OCI-LY3 (cell line): ENCODE results near the gene MRPL20.
"Not testable (repeated sequence)": the region's sequence is repeated elsewhere in the genome, so short reads cannot be mapped to it uniquely, and the experiment has no call there.

Source experiments
- H2AFZ ChIP-seq: fragments of 200-600, 300-600 bp; shearing (Covaris generic); 2 replicates; pipeline ENCODE4 v1.6.0; 2014; ENCODE audit warnings: antibody characterized with exemption, low read depth, low read length
- H3K27ac ChIP-seq: fragments of 200-600, 300-600 bp; sonication (generic); 2 replicates; pipeline ENCODE4 v1.5.1; 2014; ENCODE audit warnings: mild to moderate bottlenecking, low read length, moderate library complexity, mixed read lengths
- H3K27me3 ChIP-seq: fragments of 200-600, 300-600 bp; sonication (generic); 2 replicates; pipeline ENCODE4 v1.6.1; 2014; ENCODE audit warnings: low read depth, low read length, mixed read lengths
- H3K36me3 ChIP-seq: fragments of 200-600, 300-600 bp; sonication (generic); replicated peaks from 2 replicates; pipeline ENCODE3; 2014; ENCODE audit warnings: low read depth, low read length, mixed read lengths
- H3K4me1 ChIP-seq: fragments of 300-600, 200-600 bp; sonication (generic); 2 replicates; pipeline ENCODE4 v1.6.1; 2014; ENCODE audit warnings: low read length, mixed read lengths
- H3K4me2 ChIP-seq: fragments of 200-600, 300-600 bp; sonication (generic); 2 replicates; pipeline ENCODE4 v1.6.1; 2014; ENCODE audit warnings: low read length, mixed read lengths
- H3K4me3 ChIP-seq: fragments of 300-600, 200-600 bp; sonication (generic); 2 replicates; pipeline ENCODE4 v1.5.1; 2014; ENCODE audit warnings: antibody characterized with exemption, mild to moderate bottlenecking, low read length, moderate library complexity
- H3K79me2 ChIP-seq: fragments of 300-600, 200-600 bp; shearing (Covaris generic); 2 replicates; pipeline ENCODE4 v1.6.1; 2014; ENCODE audit warnings: mild to moderate bottlenecking, low read length, mixed read lengths
- H3K9ac ChIP-seq: fragments of 300-600, 200-600 bp; shearing (Covaris generic); 2 replicates; pipeline ENCODE4 v1.6.0; 2014; ENCODE audit warnings: mild to moderate bottlenecking, low read length, moderate library complexity
- H3K9me3 ChIP-seq: fragments of 200-600, 300-600 bp; shearing (Covaris generic); 2 replicates; pipeline ENCODE4 v1.6.1; 2014; ENCODE audit warnings: low read length, mixed read lengths; ENCODE audit not compliant: insufficient read depth
- H4K20me1 ChIP-seq: fragments of 200-600, 300-600 bp; sonication (generic); 2 replicates; pipeline ENCODE4 v1.6.1; 2016; ENCODE audit warnings: low read length, mixed read lengths; ENCODE audit not compliant: insufficient read depth
- EZH2phosphoT487 ChIP-seq: fragments of 200-600 bp; shearing (Covaris generic); IDR thresholded peaks from 2 replicates; pipeline ENCODE4 v1.6.1; 2018; ENCODE audit warnings: antibody characterized with exemption, mixed run types, low read depth
- TF ChIP-seq, protein P1 (sequence below): fragments of 200-600, 300-600 bp; sonication (generic); IDR thresholded peaks from 2 replicates; pipeline ENCODE4 v1.5.1; 2014; ENCODE audit warnings: antibody characterized with exemption, low read length, low read depth

The MRPL20 gene

DNA sequence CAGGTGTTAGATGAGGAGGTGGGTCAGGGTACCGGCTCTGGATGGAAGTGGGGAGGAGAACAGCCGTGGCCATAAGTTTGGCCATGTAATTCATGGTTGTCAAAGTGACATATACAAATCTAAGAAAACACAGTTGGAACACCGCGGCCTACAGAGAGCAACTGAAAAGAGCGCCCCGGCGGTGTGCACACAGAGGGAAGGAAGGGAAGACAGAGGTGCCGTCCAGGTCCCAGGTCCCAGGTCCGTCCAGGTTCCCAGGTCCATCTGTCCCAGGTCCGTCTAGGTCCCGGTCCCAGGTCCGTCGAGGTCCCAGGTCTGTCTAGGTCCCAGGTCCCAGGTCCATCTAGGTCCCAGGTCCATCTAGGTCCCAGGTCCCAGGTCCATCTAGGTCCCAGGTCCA is 4.5 kb upstream of the MRPL20 start:
- Histone ChIP-seq H2AFZ (no peak overlapping the region), H3K9me3 (no peaks in the 10 kb centered on the region), H3K4me3 (no peak overlapping the region), H3K27ac (no peak overlapping the region), H3K27me3 (no peaks in the 10 kb centered on the region), H3K9ac (no peak overlapping the region), H3K4me2 (no peak overlapping the region), H4K20me1 (no peaks in the 10 kb centered on the region), H3K36me3 (peaks cover 17% of the 10 kb centered on the region), H3K79me2 (peaks cover 31% of the 10 kb centered on the region), H3K4me1 (peaks cover 5% of the 10 kb centered on the region)
- no peak for TF ChIP-seq EZH2phosphoT487
- TF ChIP-seq, protein P1, sequence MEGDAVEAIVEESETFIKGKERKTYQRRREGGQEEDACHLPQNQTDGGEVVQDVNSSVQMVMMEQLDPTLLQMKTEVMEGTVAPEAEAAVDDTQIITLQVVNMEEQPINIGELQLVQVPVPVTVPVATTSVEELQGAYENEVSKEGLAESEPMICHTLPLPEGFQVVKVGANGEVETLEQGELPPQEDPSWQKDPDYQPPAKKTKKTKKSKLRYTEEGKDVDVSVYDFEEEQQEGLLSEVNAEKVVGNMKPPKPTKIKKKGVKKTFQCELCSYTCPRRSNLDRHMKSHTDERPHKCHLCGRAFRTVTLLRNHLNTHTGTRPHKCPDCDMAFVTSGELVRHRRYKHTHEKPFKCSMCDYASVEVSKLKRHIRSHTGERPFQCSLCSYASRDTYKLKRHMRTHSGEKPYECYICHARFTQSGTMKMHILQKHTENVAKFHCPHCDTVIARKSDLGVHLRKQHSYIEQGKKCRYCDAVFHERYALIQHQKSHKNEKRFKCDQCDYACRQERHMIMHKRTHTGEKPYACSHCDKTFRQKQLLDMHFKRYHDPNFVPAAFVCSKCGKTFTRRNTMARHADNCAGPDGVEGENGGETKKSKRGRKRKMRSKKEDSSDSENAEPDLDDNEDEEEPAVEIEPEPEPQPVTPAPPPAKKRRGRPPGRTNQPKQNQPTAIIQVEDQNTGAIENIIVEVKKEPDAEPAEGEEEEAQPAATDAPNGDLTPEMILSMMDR: no peak

DNA sequence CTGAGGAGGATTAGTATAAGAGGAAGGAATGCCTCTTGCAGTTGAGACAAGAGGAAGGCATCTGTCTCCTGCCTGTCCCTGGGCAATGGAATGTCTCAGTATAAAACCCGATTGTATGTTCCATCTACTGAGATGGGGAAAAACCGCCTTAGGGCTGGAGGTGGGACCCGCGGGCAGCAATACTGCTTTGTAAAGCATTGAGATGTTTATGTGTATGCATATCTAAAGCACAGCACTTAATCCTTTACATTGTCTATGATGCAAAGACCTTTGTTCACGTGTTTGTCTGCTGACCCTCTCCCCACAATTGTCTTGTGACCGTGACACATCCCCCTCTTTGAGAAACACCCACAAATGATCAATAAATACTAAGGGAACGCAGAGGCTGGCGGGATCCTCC is 3.1 kb upstream of the MRPL20 start:
- not testable (repeated sequence) for H3K27ac ChIP-seq, H3K9me3 ChIP-seq, H2AFZ ChIP-seq, H4K20me1 ChIP-seq, H3K4me3 ChIP-seq, H3K4me2 ChIP-seq, H3K9ac ChIP-seq, H3K27me3 ChIP-seq
- H3K79me2 ChIP-seq: peaks cover 45% of the 10 kb centered on the region
- H3K4me1 ChIP-seq: peaks cover 16% of the 10 kb centered on the region
- H3K36me3 ChIP-seq: peaks cover 28% of the 10 kb centered on the region

DNA sequence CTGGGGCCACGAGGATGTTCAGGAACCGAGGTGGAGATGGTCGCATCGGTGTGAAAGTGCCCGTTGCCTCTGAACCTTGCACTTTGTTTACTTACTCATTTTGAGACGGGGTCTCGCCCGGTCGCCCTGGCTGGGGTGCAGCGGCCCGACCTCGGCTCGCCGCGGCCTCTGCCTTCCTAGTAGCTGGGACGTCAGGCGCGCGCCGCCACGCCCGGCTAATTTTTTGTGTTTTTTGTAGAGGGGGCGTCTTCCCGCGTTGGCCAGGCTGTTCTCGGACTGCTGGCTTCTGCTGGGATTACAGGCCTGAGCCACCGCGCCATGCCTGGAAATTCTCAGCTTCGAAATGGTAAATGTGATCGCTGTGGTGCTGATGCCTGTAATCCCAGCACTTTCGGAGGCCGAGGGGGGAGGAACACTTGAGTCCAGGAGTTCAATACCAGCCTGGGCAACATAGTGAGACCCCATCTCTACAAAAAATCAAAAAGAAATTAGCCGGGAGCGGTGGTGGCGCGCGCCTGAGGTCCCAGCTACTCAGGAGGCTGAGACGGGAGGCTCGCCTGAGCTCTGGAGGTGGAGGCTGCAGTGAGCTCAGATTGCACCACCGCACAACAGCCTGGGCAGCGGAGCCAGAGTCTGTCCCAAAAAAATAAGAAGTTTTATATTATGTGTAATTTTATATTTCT is 684 bp upstream of the MRPL20 start:
- Histone ChIP-seq H3K9ac (peak overlapping the region; percentile 85), H4K20me1 (no peaks in the 10 kb centered on the region), H2AFZ (no peak overlapping the region), H3K27ac (peak overlapping the region; percentile 71), H3K9me3 (no peaks in the 10 kb centered on the region), H3K79me2 (peaks cover 59% of the 10 kb centered on the region), H3K4me1 (peaks cover 16% of the 10 kb centered on the region), H3K27me3 (no peaks in the 10 kb centered on the region), H3K4me2 (peak overlapping the region; percentile 66), H3K4me3 (peak overlapping the region; percentile 82), H3K36me3 (peaks cover 37% of the 10 kb centered on the region)
- TF ChIP-seq EZH2phosphoT487: no peak
- TF ChIP-seq, protein P1: no peak

DNA sequence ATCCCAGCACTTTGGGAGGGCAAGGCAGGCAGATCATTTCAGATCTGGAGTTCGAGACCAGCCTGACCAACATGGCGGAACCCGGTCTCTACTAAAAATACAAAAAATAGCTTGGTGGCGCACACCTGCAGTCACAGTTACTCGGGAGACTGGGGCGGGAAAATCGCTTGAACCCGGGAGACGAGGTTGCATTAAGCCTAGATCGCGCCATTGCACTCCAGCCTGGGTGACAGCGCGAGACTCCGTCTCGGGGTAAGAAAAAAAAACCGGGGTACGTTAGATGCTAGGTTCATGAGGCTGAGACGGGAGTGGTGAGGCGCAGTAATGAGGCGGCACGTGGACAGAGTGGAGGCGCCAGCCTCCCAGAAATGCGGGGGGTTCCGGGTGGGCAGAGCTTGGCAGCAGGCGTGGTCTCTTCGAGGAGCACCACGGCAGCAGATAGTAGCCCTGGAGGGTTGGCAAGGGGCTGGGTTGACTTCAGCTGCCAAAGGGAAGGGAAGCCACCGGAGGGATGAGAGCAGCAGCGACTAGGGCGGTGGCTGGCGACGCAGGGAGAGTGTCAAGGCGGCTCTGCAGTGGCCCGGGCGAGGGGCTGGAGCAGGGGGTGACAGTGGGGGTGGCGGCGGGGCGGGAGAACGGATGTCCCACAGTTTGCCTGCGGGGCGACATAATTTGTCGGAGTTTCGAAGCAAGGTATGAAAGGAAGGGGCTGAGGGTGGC is 832 bp downstream of the MRPL20 start:
- peaks cover 73% of the 10 kb centered on the region for H3K79me2 ChIP-seq
- H3K27me3 ChIP-seq: no peaks in the 10 kb centered on the region
- no peak overlapping the region for H2AFZ ChIP-seq
- no peaks in the 10 kb centered on the region for H4K20me1 ChIP-seq
- H3K9me3 ChIP-seq: no peaks in the 10 kb centered on the region
- TF ChIP-seq EZH2phosphoT487: no peak
- TF ChIP-seq, protein P1: no peak
- H3K9ac ChIP-seq: peak overlapping the region; percentile 85
- H3K36me3 ChIP-seq: peaks cover 45% of the 10 kb centered on the region
- H3K4me2 ChIP-seq: peak overlapping the region; percentile 90
- peak overlapping the region; percentile 82 for H3K4me3 ChIP-seq
- peaks cover 16% of the 10 kb centered on the region for H3K4me1 ChIP-seq
- peak overlapping the region; percentile 71 for H3K27ac ChIP-seq
